HepG2 (cell line): Measurements from ENCODE around the gene ZNF581.

Experiments
- MIER3 ChIP-seq: IDR thresholded peaks from 2 replicates; pipeline ENCODE4 v1.6.1; 2016; ENCODE audit warnings: missing compliant biosample characterization, borderline replicate concordance
- ZNF253 ChIP-seq: sonication (generic); formaldehyde crosslinking; IDR thresholded peaks from 2 replicates; pipeline ENCODE4 v1.8.0; 2022; ENCODE audit warnings: mild to moderate bottlenecking, missing genetic modification reagents, borderline replicate concordance

- TF ChIP-seq MIER3 (CRISPR knock-in tag) = no peak
- TF ChIP-seq ZNF253 = no peak
Observed at GRCh38 chr19:55594996-55595545, 48.4 kb upstream of the ZNF581 start.
